HEK293 (cell line): Measurements from ENCODE around the gene FAM177B.

ENCODE experiments used
- CTCF ChIA-PET: fragments of 350-600 bp; formaldehyde crosslinking; extraction: SDS; loops from one replicate; lab custom pipeline; 2021; ENCODE audit warnings: antibody characterized with exemption; lab: Yijun Ruan, JAX
- POLR2A ChIA-PET: fragments of 300-600 bp; formaldehyde crosslinking; extraction: SDS; loops from one replicate; lab custom pipeline; 2020; ENCODE audit warnings: antibody characterized with exemption, inconsistent platforms; lab: Yijun Ruan, JAX
- H3K27ac ChIP-seq: fragments of 200-500 bp; sonication (Bioruptor generic); 2 replicates; pipeline ENCODE4 v1.5.1; 2014; ENCODE audit warnings: low read depth, low read length, control low read depth, inconsistent platforms; ENCODE audit errors: extremely low read depth
- H3K36me3 ChIP-seq, 2 experiments: fragments of 200-500 bp in 1 of 2; sonication (Bioruptor generic) in 1 of 2; 1 replicate in 1 of 2; 2 replicates in 1 of 2; pipeline ENCODE4 v1.5.1; 2014 to 2017; ENCODE audit warnings: inconsistent platforms in 2 of 2, low read length in 2 of 2; ENCODE audit not compliant: control insufficient read depth in 2 of 2, insufficient read depth in 1 of 2
- H3K4me1 ChIP-seq: fragments of 200-500 bp; sonication (Bioruptor generic); 2 replicates; pipeline ENCODE4 v1.5.1; 2014; ENCODE audit warnings: mild to moderate bottlenecking, low read length, inconsistent platforms; ENCODE audit not compliant: control insufficient read depth, insufficient read depth
- H3K4me3 ChIP-seq: 2 replicates; pipeline ENCODE4 v1.5.1; 2011; ENCODE audit warnings: low read depth, mild to moderate bottlenecking, control low read depth, low read length, moderate library complexity
- H3K9me3 ChIP-seq: fragments of 200-500 bp; sonication (Bioruptor generic); 2 replicates; pipeline ENCODE4 v1.5.1; 2014; ENCODE audit warnings: low read depth, low read length, inconsistent platforms; ENCODE audit not compliant: control insufficient read depth, insufficient read depth
- AEBP2 ChIP-seq: fragments of 450-650 bp; formaldehyde crosslinking; IDR thresholded peaks from 2 replicates; pipeline ENCODE4 v1.5.1; 2016; ENCODE audit warnings: missing biosample characterization, missing genetic modification characterization, borderline replicate concordance
- INSM2 ChIP-seq: fragments of 450-650 bp; formaldehyde crosslinking; IDR thresholded peaks from 2 replicates; pipeline ENCODE4 v1.5.1; 2016; ENCODE audit warnings: missing biosample characterization, missing genetic modification characterization
- REPIN1 ChIP-seq: fragments of 450-650 bp; formaldehyde crosslinking; IDR thresholded peaks from 2 replicates; pipeline ENCODE4 v1.5.1; 2017; ENCODE audit warnings: missing biosample characterization, missing genetic modification characterization, low read depth
- ZNF211 ChIP-seq: fragments of 450-650 bp; formaldehyde crosslinking; IDR thresholded peaks from 2 replicates; pipeline ENCODE4 v1.5.1; 2016; ENCODE audit warnings: low read depth, missing biosample characterization, missing genetic modification characterization
- ZNF26 ChIP-seq: fragments of 450-650 bp; formaldehyde crosslinking; IDR thresholded peaks from 2 replicates; pipeline ENCODE4 v1.5.1; 2016; ENCODE audit warnings: missing biosample characterization, missing genetic modification characterization
- ZNF311 ChIP-seq: fragments of 450-650 bp; formaldehyde crosslinking; IDR thresholded peaks from 2 replicates; pipeline ENCODE4 v1.5.1; 2017; ENCODE audit warnings: missing biosample characterization, missing genetic modification characterization, borderline replicate concordance
- ZNF324 ChIP-seq: fragments of 450-650 bp; formaldehyde crosslinking; IDR thresholded peaks from 2 replicates; pipeline ENCODE4 v1.5.1; 2016; ENCODE audit warnings: missing biosample characterization, missing genetic modification characterization
- ZNF37A ChIP-seq: fragments of 450-650 bp; IDR thresholded peaks from 2 replicates; pipeline ENCODE4 v1.5.1; 2018; ENCODE audit warnings: missing biosample characterization, missing genetic modification characterization
- ZNF398 ChIP-seq: fragments of 450-650 bp; formaldehyde crosslinking; IDR thresholded peaks from 2 replicates; pipeline ENCODE4 v1.5.1; 2017; ENCODE audit warnings: missing biosample characterization, missing genetic modification characterization
- ZNF404 ChIP-seq: fragments of 450-650 bp; formaldehyde crosslinking; IDR thresholded peaks from 2 replicates; pipeline ENCODE4 v1.5.1; 2017; ENCODE audit warnings: missing biosample characterization, missing genetic modification characterization
- ZNF48 ChIP-seq: fragments of 450-650 bp; formaldehyde crosslinking; IDR thresholded peaks from 2 replicates; pipeline ENCODE4 v1.5.1; 2016; ENCODE audit warnings: missing biosample characterization, missing genetic modification characterization
- ZNF530 ChIP-seq: fragments of 450-650 bp; formaldehyde crosslinking; IDR thresholded peaks from 2 replicates; pipeline ENCODE4 v1.5.1; 2016; ENCODE audit warnings: low read depth, missing biosample characterization, missing genetic modification characterization
- ZNF549 ChIP-seq: fragments of 450-650 bp; IDR thresholded peaks from 2 replicates; pipeline ENCODE4 v1.5.1; 2018; ENCODE audit warnings: missing biosample characterization, missing genetic modification characterization, mild to moderate bottlenecking, inconsistent platforms, moderate library complexity
- ZNF623 ChIP-seq: fragments of 450-650 bp; formaldehyde crosslinking; IDR thresholded peaks from 2 replicates; pipeline ENCODE4 v1.5.1; 2016; ENCODE audit warnings: missing biosample characterization, missing genetic modification characterization
- ZNF645 ChIP-seq: fragments of 450-650 bp; formaldehyde crosslinking; IDR thresholded peaks from 2 replicates; pipeline ENCODE4; 2016; ENCODE audit warnings: missing biosample characterization, missing genetic modification characterization
- ZNF664 ChIP-seq: fragments of 450-650 bp; formaldehyde crosslinking; IDR thresholded peaks from 2 replicates; pipeline ENCODE4 v1.5.1; 2016; ENCODE audit warnings: missing biosample characterization, missing genetic modification characterization
- ZNF747 ChIP-seq: fragments of 450-650 bp; formaldehyde crosslinking; IDR thresholded peaks from 2 replicates; pipeline ENCODE4 v1.5.1; 2016; ENCODE audit warnings: missing biosample characterization, missing genetic modification characterization

The FAM177B gene

GRCh38 chr1:222697826-222698225, 39.2 kb upstream of the FAM177B start:
- no peaks in the 10 kb centered on the region for H3K4me1 ChIP-seq

GRCh38 chr1:222702210-222702609, 34.8 kb upstream of the FAM177B start:
- no peak overlapping the region for H3K27ac ChIP-seq
- no peaks in the 10 kb centered on the region for H3K4me1 ChIP-seq
- CTCF ChIA-PET: interaction anchor here (0.6 kb wide), 1 partner anchor 398 kb away, joined by 4 read pairs; no protein-coding TSS in a partner anchor
- H3K36me3 ChIP-seq: peaks cover 15 to 20% of the 10 kb centered on the region in 2 experiments
- no peak overlapping the region for H3K4me3 ChIP-seq
- POLR2A ChIA-PET: no interaction called here
- TF ChIP-seq ZNF549 (tag by site-specific recombination) (no peak), ZNF311 (tag by site-specific recombination) (no peak), ZNF530 (tag by site-specific recombination) (no peak), ZNF398 (tag by site-specific recombination) (no peak), INSM2 (tag by site-specific recombination) (no peak), ZNF211 (tag by site-specific recombination) (no peak), ZNF324 (no peak), ZNF37A (no peak), ZNF26 (tag by site-specific recombination) (no peak), ZNF404 (tag by site-specific recombination) (no peak), ZNF48 (no peak), ZNF664 (no peak), REPIN1 (tag by site-specific recombination) (no peak), ZNF645 (tag by site-specific recombination) (no peak), ZNF623 (no peak), ZNF747 (tag by site-specific recombination) (no peak)
- no peaks in the 10 kb centered on the region for H3K9me3 ChIP-seq

More at GRCh38 chr1:222697826-222698225, 39.2 kb upstream of the FAM177B start:
- no peak overlapping the region for H3K27ac ChIP-seq
- TF ChIP-seq AEBP2 (tag by site-specific recombination) (no peak), ZNF211 (tag by site-specific recombination) (no peak)
- POLR2A ChIA-PET: no interaction called here
- no peaks in the 10 kb centered on the region for H3K9me3 ChIP-seq
- H3K36me3 ChIP-seq: peaks cover 19 to 23% of the 10 kb centered on the region in 2 experiments
- CTCF ChIA-PET: interaction anchor here (0.6 kb wide), 3 partner anchors 98 to 1264 kb away, joined by 3 to 4 read pairs (median 4); no protein-coding TSS in a partner anchor
- no peak overlapping the region for H3K4me3 ChIP-seq
